Chondrocyte (in vitro differentiated cells): Measurements from ENCODE around the gene FBXO17. TPM values are rescaled to one million over a fixed set of nuclear protein-coding genes. Genes with fewer than 3 reads are reported as not detected.
"Not testable (repeated sequence)": the region's sequence is repeated elsewhere in the genome, so short reads cannot be mapped to it uniquely, and the experiment has no call there.

Experiments used
- DNase-seq: peaks from one replicate; pipeline ENCODE4 v3.0.0; 2021; ENCODE audit warnings: mixed read lengths, low spot score
- H3K27ac Mint-ChIP-seq: one replicate; pipeline ENCODE4 v1.8.0; 2021; ENCODE audit warnings: mild to moderate bottlenecking, moderate library complexity, mixed read lengths; ENCODE audit not compliant: unreplicated experiment
- H3K27me3 Mint-ChIP-seq: 2 replicates; pipeline ENCODE4 v1.8.0; 2021; ENCODE audit warnings: low read depth, mixed read lengths
- H3K36me3 Mint-ChIP-seq: 2 replicates; pipeline ENCODE4 v1.8.0; 2021; ENCODE audit warnings: low read depth, mixed read lengths
- H3K4me1 Mint-ChIP-seq: 2 replicates; pipeline ENCODE4 v1.8.0; 2021; ENCODE audit warnings: low read depth, mild to moderate bottlenecking, mixed read lengths
- H3K4me3 Mint-ChIP-seq: one replicate; pipeline ENCODE4 v1.8.0; 2021; ENCODE audit warnings: mild to moderate bottlenecking, moderate library complexity, mixed read lengths; ENCODE audit not compliant: unreplicated experiment
- H3K9me3 Mint-ChIP-seq: 2 replicates; pipeline ENCODE4 v1.8.0; 2021; ENCODE audit warnings: low read depth, mixed read lengths
- total RNA-seq: library from RNA; stranded (reverse); gene quantifications from 3 replicates; pipeline ENCODE4 v1.2.1, GENCODE V29; 2021
- TF ChIP-seq, protein P1 (sequence below): fragments of 200-600 bp; sonication (generic); IDR thresholded peaks from 2 replicates; pipeline ENCODE4 v1.5.0; 2021; ENCODE audit warnings: antibody characterized with exemption, mild to moderate bottlenecking, moderate library complexity

FBXO17 gene
- total RNA-seq, 1 donor from 2014 or later = 40.2 TPM

DNA sequence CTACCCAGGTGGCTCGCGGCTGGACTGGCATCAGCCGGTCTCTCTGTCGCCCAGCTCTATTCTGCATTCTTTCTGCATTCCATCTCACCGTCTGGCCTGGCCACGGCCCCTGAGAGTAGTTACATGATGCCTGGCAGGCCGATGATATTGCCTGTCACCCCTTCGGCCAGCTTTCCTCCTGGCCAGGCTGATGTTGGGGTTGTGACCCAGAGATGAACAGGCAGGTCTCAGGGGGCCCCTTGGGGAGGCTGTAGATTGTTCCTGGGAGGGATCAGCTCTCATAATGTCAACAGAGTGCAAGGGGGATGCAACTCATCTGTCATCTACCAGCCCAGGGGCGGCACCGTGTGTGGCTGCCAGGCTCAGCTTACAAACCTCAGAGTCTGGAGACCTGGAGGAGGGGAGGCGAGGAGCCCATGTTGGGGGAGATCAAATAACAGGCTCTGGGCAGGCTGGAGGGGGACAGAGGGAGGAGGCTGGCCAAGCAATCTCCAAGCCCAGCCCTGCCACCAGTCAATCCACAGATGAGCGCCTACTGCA is 13.6 kb upstream of the FBXO17 start:
- no peak for DNase-seq
- TF ChIP-seq, protein P1, sequence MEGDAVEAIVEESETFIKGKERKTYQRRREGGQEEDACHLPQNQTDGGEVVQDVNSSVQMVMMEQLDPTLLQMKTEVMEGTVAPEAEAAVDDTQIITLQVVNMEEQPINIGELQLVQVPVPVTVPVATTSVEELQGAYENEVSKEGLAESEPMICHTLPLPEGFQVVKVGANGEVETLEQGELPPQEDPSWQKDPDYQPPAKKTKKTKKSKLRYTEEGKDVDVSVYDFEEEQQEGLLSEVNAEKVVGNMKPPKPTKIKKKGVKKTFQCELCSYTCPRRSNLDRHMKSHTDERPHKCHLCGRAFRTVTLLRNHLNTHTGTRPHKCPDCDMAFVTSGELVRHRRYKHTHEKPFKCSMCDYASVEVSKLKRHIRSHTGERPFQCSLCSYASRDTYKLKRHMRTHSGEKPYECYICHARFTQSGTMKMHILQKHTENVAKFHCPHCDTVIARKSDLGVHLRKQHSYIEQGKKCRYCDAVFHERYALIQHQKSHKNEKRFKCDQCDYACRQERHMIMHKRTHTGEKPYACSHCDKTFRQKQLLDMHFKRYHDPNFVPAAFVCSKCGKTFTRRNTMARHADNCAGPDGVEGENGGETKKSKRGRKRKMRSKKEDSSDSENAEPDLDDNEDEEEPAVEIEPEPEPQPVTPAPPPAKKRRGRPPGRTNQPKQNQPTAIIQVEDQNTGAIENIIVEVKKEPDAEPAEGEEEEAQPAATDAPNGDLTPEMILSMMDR = no peak
- peak overlapping the region; percentile 91 for H3K27ac Mint-ChIP-seq

DNA sequence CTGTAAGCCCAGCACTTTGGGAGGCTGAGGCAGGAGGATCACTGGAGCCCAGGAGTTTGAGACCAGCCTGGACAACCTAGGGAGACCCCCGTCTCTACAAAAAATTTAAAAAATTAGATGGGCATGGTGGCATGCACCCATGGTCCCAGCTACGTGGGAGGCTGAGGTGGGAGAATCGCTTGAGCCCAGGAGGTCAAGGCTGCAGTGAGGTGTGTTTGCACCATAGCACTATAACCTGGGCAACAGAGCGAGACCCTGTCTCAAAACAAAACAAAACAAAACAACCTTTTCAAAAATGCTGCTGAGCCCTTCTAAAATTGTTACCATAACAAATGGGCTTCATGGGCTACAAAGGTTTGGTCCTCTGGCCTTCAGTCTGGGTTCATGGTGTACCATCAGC is 13.1 kb upstream of the FBXO17 start:
- DNase-seq, H3K27me3 Mint-ChIP-seq, H3K9me3 Mint-ChIP-seq, H3K36me3 Mint-ChIP-seq, H3K4me3 Mint-ChIP-seq: not testable (repeated sequence)
- Mint-ChIP-seq H3K4me1 (peaks cover 31% of the 10 kb centered on the region), H3K27ac (peak overlapping the region; percentile 91)

More for the DNA sequence above, 13.6 kb upstream of the FBXO17 start:
- Mint-ChIP-seq H3K36me3 (no peaks in the 10 kb centered on the region), H3K4me3 (peak overlapping the region; percentile 46), H3K9me3 (no peaks in the 10 kb centered on the region), H3K4me1 (peaks cover 31% of the 10 kb centered on the region), H3K27me3 (no peaks in the 10 kb centered on the region)

- H3K9me3 Mint-ChIP-seq, H3K27ac Mint-ChIP-seq, H3K36me3 Mint-ChIP-seq, H3K27me3 Mint-ChIP-seq, DNase-seq, H3K4me3 Mint-ChIP-seq: not testable (repeated sequence)
- H3K4me1 Mint-ChIP-seq = peaks cover 26% of the 10 kb centered on the region
These were observed 12.2 kb upstream of the FBXO17 start for GRCh38 chr19:38987745-38988144.

GRCh38 chr19:38985262-38985661 is 9.7 kb upstream of the FBXO17 start:
- Mint-ChIP-seq H3K4me3 (no peak overlapping the region), H3K36me3 (no peaks in the 10 kb centered on the region), H3K27me3 (no peaks in the 10 kb centered on the region), H3K9me3 (no peaks in the 10 kb centered on the region), H3K27ac (no peak overlapping the region), H3K4me1 (peaks cover 14% of the 10 kb centered on the region)
- DNase-seq = no peak
- TF ChIP-seq, protein P1 = no peak

DNA sequence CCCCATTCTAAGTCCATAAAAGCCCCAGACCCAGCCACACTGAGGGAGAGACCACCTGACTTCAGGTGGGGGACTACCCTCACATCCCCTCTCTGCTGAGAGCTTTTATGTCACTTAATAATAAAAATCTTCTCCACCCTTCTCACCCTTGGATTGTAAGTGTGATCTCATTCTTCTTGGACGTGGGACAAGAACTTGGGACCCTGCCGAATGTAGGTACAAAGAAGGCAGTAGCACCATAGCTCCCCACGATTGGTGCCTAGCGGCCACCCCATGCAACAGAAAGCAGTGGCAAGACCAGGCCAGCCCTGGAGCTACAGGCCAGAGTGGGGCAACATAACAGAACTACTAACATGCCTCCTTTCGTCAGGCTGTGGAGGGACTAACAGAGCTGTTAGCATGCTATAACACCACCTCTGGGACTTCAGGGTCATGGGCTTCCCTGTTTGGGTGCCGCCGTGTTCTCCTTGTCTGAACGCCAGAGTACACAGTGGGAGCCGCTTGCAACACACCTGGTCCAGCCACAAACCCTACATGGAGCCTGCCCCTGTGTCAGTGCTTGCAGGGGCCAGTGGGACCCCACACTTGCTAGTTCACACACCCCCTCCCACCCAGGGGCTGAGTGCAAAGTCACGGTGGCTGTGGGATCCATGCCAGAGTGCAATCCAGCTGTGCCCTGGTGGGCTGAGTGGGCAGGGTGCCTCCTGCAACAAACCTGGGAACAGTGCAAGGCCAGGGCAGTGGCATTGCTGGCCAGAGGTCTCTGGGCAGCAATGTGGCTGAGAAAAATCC is 5.2 kb upstream of the FBXO17 start:
- H3K4me3 Mint-ChIP-seq = no peak overlapping the region
- TF ChIP-seq, protein P1 = no peak
- no peaks in the 10 kb centered on the region for H3K9me3 Mint-ChIP-seq
- H3K36me3 Mint-ChIP-seq = no peaks in the 10 kb centered on the region
- no peak overlapping the region for H3K27ac Mint-ChIP-seq
- H3K4me1 Mint-ChIP-seq = peaks cover 10% of the 10 kb centered on the region
- H3K27me3 Mint-ChIP-seq = no peaks in the 10 kb centered on the region
- DNase-seq = no peak

- Mint-ChIP-seq H3K36me3 (no peaks in the 10 kb centered on the region), H3K4me1 (peaks cover 14% of the 10 kb centered on the region), H3K4me3 (no peak overlapping the region), H3K9me3 (no peaks in the 10 kb centered on the region), H3K27me3 (no peaks in the 10 kb centered on the region), H3K27ac (no peak overlapping the region)
- TF ChIP-seq, protein P1 = no peak
- DNase-seq = no peak
These were observed 4.3 kb upstream of the FBXO17 start for GRCh38 chr19:38979812-38980211.
